ENCODE data around the gene GET4.
"Not testable (repeated sequence)": the region's sequence is repeated elsewhere in the genome, so short reads cannot be mapped to it uniquely, and the experiment has no call there.

The GET4 gene

DNA sequence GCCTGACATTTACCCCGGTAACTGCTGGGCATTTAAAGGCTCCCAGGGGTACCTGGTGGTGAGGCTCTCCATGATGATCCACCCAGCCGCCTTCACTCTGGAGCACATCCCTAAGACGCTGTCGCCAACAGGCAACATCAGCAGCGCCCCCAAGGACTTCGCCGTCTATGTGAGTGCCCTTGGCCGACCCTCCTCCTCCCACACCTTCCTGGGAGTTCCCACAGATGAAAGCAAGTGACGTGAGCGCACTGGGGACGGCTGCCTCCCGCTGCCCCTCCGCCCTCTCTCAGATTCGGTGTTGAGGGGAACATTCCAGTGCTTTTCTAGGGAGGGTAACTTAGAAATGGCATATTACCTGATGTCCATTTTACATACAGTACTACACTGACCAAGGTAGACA is 7.0 kb upstream of the GET4 start:
- FAIRE-seq: no peak
- DNase-seq (ENCODE audit: low spot score): no peak

DNA sequence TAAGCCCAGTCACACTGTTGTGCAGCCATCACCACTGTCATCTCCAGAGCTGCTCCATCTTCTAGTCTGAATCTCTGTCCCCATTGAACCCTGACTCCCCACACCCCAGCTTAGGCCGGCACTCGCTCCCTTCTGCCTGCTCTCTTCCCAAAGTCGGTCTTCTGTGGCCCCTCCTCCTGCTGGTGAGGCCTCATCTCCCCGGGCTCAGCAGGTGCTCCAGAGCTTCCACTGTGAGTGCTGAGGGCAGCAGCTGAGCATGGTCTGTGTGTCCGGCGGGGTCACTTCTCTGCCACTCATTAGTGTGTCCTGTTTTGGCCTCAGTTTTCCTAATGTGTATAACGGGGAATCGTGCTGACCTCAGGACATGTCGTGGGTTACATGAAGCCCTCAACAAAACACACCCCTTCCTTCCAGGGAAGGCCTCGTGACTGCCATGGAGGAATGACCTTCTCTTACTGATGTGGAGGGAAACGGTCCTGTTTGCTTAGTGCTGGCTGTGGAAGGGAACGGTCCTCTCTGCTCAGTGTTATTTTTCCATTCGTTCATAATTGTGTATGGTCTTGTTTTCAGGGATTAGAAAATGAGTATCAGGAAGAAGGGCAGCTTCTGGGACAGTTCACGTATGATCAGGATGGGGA is 4.3 kb upstream of the GET4 start:
- DNase-seq (ENCODE audit: low spot score) (no peak), FAIRE-seq (no peak)

DNA sequence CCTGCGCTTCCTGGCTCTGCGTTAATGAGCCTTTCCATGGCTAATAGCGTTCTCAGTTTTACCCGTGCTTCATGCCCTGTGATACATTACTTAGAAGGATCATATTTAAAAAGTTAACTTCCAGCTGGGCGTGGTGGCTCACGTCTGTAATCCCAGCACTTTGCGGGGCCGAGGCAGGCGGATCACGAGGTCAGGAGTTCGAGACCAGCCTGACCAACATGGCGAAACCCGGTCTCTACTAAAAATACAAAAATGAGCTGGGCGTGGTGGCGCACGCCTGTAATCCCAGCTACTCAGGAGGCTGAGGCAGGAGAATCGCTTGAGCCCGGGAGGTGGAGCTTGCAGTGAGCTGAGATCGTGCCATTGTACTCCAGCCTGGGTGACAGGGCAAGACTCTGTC is 3.7 kb upstream of the GET4 start:
- not testable (repeated sequence) for DNase-seq (ENCODE audit: low spot score); FAIRE-seq

DNA sequence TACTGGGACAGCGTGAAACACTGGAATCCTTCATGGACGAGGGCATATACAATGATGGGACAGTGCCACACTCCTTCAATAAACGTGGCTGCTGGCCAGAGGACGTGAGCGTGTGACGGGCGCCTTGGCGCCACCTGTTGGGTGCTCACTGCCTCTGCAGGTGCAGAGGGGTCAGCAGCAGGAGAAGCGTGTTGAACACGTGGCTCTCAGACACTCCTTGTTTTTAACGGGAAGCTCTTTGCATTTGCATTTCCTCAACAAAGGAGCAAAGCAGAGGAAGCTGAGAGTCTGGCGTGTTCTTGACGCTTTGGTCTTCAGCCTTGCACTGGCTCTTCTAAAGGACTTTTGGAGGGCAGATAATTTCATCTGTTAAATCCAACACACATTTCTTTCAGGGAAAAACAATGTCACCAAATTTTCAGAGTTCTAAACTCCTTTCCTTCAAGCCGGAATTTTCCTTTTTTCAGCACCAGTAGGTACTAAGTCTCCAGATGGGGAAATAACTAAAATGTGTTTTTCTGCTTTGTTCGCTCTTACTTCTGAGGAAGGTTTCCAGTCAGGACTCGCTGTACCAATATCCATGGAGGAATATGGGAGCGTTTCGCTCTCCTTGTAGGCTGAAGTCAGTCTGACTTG is 2.9 kb upstream of the GET4 start:
- peak; percentile 65 for FAIRE-seq
- peak; percentile 92 for DNase-seq (ENCODE audit: low spot score)

DNA sequence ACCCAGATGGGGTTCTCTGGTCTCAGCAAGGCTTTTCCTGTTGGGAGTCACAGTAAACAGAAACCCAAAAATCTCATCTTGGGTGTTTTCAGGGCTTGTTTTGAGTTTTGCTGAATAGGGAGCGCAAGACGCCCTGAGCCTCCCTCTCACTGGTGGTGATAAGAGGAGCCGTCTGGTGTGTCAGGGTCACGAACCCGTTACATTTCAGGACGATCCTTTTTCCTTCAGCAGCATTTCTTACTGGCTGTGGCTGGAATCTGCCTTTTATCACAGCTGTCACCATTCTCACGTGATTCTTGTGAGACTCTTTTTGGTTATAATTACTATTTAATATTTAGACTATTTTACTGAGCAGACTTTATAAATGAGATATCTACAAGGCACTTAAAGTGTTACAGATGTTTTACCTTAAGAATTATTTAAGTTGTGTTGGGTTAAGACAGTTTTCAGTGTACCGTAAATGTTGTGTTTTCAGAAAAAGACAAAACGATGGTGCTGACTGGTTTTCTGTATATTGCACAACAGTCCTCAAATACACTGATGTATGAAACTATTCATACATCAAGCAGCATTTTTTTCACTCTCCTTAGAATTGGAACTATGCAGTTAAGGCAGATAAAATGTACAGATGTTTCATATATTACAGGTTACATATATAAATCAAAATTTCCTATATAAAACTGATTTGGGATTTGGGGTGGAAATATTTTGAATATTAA is 2.2 kb upstream of the GET4 start:
- FAIRE-seq: no peak
- DNase-seq (ENCODE audit: low spot score): no peak

DNA sequence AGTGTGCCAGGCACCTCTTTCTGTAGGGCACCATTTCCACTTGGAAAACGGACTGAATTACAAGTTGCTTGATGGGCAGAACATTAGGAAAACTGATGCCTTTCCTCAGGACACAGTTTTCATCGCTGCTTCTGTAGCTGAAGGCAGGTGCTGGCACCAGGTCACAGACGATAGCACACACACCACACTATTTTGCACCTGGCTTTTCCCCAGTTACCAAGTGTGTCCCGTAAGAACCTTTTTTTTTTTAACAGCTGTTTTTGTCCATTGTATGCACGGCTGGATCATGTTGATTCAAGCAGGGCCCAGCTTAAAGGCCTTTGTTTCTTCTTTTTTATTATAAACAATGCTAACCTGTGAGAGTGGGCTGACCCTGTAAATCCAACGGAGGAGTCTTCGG is 1.3 kb upstream of the GET4 start:
- no peak for FAIRE-seq
- DNase-seq (ENCODE audit: low spot score): no peak

DNA sequence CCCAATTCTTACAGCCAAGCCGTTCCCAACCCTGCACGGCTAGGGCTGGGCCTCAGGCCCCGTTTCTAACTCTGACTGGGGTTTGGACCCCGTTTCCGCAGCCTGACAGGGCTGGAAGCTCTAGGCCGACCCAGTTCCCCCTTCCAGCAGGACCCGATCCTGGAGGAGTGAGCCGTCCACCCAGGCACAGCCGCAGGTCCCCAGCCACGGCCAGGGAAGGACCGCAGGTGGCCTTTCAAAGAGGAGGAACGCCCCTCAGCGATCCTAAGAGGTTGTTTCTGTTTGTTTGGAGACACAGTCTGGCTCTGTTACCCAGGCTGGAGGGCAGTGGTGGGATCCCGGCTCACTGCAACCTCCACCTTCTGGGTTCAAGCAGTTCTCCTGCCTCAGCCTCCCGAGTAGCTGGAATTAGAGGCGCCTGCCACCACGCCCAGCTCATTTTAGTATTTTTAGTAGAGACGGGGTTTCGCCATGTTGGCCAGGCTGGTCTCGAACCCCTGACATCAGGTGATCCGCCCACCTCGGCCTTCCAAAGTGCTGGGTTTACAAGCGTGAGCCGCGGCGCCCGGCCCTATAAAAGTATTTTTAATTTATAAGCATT is 778 bp upstream of the GET4 start:
- no peak for FAIRE-seq
- DNase-seq (ENCODE audit: low spot score): no peak

DNA sequence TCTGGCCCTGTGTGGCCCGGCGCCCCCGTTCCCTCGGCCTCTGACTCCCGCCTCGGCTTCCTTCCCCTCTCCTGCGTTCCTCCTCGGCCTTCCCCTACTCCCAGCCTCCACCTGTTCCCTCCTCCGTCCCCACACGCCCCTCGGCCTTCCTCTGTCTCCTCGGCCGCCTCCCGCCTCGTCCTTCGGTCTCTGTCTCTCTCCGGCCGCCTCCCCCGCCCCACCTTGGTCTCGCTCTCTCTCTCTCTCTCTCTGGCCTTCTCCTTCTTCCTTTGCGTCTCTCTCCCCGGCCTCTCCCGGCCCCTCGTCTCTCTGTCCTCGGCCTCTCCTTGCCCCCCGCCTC is 588 bp downstream of the GET4 start:
- DNase-seq (ENCODE audit: low spot score) (no peak), FAIRE-seq (no peak)

DNA sequence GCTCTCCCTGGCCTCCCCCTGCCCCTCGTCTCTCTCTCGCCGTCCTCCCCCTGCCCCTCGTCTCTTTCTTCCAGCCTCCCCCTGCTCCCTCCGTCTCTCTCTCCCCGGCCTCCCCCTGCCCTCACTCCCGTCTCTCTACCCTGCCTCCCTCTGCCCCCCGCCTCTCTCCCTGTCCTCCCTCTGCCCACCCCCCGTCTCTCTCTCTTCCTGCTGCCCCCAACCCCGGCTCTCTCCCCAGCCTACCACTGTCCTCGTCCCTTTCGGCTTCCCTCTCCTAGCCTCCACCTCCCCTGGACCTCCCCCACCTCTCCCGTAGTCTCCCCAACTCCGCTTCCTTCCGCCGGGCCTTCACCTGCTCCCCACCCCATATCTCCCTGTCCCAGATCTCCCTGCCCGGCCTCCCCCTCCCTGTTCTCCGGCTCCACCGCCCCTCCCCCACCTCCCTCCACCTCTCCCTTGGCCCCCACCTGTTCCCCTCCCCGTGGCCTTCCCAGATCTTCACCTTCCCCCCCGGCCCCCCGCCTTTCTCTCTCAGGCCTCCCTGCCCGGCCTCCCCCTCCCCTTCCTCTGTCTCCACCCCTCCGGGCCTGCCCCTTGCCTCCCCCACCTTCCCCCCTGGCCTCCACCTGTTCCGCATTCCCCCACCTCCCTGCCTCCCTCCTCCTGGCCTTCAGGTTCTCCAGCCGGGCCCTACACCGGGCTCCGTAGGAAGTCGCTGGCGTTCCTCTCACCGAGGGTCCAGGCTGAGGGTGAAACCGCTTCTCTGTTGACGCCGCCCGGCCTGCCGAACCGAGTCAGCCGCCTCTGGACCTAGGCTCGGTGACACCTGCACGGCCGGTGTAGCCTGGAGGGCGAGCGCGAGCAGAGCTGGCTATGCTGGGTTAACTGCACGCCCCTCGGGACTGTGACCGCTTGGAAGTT is 1.2 kb downstream of the GET4 start:
- DNase-seq (ENCODE audit: low spot score) (peak; percentile 46), FAIRE-seq (no peak)

DNA sequence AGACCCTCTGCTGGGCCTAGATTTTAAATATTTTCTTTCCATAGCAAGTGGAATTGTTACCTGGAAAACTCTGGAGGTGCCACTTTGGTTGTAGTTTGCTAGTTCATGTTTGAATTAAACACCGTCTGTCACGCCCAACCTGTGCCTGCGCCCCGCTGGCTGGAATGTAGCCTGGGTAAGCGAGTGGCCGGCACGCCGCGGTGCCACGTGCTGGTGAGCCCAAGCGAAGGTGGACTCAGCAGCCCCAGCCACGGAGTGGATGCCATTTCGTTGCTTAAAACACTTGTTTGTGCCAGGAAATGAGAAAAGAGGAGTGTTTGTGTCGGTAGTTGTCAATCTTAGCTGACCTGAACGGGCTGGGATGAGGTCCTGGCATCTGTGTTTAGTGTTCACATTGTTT is 2.7 kb downstream of the GET4 start:
- DNase-seq (ENCODE audit: low spot score) (no peak), FAIRE-seq (no peak)

DNA sequence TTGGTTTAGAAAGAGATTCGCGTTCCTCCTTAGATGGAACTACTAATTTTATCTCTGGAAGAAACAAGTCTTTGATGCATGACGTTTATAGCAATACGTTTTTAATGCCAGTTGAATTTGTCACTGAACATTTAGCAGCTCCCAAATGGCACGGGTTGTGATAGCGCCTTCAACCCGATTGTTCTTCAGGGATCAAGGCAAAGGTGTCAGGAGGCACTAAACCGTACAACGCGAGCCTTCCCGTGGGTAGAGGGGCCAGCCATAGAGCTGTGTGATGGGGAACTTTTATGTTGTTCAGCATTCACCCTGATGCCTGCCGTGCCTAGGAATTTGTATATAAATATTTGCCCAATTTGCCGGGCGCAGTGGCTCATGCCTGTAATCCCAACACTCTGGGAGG is 3.4 kb downstream of the GET4 start:
- FAIRE-seq (no peak), DNase-seq (ENCODE audit: low spot score) (no peak)

DNA sequence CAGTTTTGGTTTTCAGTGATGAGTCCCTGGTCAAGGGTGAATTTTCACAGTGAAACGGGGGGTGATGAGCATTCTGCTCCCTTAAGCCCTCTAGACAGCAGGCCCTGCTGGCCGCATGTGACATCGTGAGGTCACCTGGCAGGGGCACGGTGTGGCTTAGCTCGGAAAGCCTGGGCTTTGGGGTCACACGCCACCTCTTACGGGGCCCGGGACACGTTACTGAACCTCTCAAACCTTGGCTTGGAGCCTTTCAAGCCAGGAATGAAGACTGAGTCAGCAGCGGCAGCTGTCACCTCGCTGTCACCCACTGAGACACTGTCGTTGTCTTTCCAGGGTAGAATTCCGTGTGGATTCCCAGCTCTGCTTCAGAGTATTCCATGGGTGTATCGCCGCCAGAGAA is 4.1 kb downstream of the GET4 start:
- FAIRE-seq (peak; percentile 66), DNase-seq (ENCODE audit: low spot score) (no peak)

DNA sequence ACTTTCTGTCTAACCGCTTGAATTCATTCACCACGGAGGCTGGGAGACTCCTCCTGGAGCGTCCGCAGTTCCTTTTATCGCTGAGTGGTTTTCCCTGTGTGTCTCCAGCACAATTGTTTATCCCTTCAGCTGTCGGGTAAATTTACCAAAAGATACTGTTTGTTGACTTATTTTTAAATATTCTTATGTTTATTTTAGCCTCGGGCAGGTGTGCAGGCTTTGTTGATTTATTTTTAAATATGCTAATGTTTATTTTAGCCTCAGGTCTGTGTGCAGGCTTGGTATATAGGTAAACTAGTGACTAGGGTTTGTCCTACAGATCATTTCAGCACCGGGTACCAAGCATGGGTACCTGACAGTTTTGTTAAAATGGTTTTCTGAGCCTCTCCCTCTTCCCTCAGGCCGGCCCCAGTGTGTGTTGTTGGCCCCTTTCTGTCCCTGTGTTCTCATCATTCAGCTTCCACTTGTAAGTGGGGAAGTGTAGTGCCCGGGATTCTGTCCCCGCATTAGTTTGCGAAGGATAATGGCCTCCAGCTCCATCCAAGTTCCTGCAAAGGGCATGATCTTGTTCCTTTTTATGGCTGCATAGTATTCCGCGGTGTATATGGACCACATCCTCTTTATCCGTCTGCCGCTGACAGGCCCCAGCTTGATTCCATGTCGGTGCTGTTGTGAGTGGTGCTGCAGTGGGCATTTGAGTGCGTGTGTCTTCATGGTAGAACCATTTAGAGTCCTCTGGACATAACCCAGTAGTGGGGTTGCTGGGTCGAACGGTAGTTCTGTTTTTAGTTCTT is 5.3 kb downstream of the GET4 start:
- no peak for DNase-seq (ENCODE audit: low spot score)
- no peak for FAIRE-seq

DNA sequence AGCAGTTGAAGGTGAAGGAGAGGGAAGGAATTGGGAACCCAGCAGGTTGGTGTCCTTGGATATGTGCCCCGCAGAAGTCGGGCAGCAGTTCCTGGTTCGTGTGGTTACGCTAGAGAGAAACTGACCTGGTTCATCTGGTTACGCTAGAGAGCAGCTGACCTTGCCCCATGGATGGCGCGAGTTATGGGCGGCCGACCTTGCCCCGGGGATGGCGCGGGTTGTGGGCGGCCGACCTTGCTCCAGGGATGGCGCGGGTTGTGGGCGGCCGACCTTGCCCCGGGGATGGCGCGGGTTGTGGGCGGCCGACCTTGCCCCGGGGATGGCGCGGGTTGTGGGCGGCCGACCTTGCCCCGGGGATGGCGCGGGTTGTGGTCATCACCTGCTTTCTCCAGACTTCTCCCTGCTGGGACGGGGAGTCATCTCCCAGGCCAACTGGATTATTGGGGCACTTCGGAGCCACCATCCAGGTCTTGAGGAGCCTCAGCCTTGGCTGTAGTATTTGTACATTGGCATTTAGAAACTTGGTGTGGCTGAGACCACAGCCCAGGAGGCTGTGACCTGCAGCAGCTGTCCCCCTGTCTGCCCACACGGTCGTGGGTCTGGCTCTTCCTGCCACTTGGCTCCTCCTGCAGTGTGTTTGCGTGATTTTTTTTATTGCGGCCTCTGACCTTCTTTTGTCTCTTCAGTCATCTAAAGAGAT is 6.1 kb downstream of the GET4 start:
- DNase-seq (ENCODE audit: low spot score) (no peak), FAIRE-seq (peak; percentile 50)

DNA sequence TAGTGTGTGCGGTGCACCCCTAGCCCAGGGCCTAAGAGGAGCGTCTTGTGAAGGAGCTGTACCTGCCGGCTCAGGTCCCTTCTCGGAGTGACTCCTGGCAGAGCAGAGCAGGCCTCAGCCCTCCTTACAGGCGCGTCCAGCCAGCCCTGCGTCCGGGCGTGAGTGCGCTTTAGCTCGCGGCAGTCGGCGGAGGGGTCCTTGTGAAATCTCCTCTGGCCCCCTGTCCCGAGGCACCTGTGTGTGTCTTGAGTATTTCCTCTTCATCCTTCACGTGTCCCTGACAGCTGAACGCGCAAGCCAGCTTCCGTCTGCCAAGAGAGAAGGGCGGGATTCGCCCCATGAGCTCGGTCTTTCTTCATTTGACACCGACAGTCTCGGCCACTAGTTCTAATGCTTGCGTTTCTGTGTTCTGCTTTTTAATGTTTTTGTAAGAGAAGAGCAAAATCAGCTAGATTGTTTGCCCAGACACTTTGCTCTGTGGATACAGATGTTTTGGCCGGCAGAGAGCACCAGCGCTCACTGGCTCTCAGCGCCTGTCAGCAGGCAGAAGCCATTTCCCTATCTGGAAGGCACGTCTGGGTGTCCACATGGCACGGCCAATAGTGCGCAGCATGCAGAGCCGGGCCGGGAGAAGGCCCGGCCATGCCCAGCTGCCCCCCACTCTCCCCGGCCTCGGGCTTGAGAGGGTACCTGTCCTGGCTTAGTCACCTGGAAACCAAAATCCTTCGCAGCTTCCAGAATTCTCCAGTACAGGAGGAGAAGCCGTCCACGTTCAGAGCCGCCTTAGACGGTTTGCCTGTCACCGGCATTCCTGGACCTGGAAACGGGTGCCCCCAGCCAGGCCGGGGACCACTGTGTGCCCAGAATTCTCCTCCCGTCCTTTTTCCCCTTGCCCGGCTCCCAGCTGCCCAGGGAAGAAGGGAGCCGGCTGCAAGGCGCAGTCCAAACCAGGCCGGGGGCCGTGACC is 7.0 kb downstream of the GET4 start:
- FAIRE-seq (no peak), DNase-seq (ENCODE audit: low spot score) (no peak)

DNA sequence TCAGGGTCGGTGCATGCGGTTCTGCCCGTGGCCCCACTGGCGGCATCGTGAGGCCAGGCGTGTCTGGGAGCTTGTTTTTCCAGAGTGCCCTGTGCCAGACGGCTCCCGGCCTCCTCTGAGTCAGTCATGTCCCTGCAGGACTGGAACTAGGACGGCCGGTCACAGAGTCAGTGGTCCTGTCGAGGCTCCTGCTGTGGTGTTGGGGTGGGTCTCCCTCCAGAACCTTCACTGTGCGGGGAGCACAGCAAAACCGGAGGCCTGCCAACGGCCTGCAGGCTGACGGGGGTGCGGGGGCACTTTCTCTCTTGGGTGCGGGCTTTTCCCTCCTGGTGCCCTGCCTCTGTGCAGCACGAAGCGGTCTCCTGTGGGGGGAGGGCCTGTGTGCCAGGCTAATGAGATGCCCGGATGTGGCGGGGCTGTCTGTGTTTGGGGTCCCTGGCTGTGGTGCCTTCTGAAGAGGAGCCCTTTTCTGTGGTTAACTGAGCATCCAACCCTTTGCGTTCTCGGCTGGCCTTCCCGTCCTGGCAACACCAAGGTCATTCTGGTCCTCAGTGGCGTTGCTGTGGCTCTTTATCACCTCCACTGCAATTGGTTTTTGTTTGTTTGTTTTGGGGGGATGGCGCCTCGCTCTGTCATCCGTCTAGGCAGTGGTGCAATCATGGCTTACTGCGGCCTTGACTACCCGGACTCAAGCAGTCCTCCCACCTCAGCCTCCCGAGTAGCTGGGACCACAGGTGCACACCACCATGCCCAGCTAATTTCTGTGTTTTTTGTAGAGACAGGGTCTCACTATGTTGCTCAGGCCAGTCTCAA is 8.0 kb downstream of the GET4 start:
- DNase-seq (ENCODE audit: low spot score) (no peak), FAIRE-seq (peak; percentile 63)

DNA sequence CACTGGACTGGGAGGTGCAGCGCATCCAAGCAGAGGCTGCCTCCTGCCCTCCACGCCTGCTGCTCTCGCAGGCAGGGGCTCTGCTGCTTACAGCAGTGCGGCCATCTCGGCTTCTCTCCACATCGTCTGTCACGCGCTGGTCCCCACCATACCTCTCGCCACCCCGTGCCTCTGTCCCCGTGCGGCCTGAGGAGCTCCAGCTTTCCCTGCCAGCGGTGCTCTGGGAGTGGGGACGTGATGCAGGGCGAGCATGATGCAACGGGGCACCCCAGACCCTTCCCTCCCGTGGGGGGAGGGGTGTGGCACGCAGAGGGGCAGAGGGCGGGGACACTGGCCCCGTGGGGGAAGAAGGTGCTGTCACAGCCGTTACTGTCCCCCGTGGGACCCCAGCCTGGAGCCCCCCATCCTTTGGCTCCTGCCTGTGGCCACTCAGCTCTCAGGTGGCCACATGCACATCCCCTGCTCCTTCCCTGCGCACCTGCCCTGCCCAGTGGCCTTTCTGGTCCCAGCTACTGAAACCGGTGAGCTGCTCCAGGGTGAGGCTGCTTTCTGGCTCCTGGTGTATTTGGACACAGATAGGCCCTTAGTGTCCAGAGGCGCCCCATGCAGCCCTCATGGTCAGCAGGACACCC is 9.0 kb downstream of the GET4 start:
- FAIRE-seq (peak; percentile 80), DNase-seq (ENCODE audit: low spot score) (no peak)
